Posterior cingulate gyrus (tissue), 11 donors: Measurements from ENCODE around the gene PRPF38A.
"Not testable (repeated sequence)": the region's sequence is repeated elsewhere in the genome, so short reads cannot be mapped to it uniquely, and the experiment has no call there.

ENCODE experiments used
- DNase-seq, 10 donors: peaks; one replicate each; pipeline versions ENCODE4 v3.0.0 to v3.0.0-alpha.2; 2020 to 2021; ENCODE audit warnings: mixed read lengths in 3 of 10
- intact Hi-C: fragments of 100-400 bp; cut with DNase I; formaldehyde crosslinking; loops from one replicate; pipeline ENCODE4 v1.15.1; 2023

PRPF38A gene, protein sequence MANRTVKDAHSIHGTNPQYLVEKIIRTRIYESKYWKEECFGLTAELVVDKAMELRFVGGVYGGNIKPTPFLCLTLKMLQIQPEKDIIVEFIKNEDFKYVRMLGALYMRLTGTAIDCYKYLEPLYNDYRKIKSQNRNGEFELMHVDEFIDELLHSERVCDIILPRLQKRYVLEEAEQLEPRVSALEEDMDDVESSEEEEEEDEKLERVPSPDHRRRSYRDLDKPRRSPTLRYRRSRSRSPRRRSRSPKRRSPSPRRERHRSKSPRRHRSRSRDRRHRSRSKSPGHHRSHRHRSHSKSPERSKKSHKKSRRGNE

DNA sequence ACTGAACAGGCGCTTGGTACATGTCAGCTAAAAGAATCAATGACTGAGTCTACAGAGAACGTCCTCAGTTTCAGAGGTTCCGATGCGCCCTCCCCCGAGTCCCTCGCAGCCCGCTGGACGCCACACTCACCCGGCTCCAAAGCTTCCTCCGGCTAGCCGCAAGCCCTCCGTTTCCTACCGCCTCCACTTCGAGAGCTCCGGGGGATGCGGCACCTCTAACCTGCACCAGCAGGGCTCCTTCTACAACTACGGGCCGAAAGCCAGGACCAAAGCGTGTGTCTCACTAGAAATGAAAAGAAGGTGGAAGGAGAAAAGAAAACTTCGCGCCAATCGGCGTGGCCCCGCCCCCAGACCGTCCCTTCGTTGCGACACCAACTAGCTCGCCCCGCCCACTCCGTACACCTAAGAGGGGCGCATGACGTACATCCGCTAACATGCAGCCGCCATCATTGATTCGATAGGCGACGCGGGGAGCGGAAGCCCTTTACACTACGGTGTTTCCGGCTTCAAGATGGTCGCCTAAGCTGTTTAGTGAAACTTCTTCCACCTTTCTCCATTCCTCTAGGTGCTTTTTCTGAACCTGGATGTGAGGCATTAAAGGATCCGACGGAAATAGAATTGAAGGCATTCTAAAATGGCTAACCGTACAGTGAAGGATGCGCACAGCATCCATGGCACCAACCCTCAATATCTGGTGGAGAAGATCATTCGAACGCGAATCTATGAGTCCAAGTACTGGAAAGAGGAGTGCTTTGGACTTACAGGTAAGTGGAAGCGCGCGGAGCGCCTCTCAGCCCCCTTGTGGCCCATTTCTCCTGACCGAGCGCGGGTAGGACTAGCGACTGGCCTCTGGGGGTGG lies at the start of gene PRPF38A, which contains the start of gene ORC1:
TSS of gene PRPF38A (plus strand) at position 487 of the 859 bp plus-strand sequence. CDS start at position 635, 148 bp downstream.
TSS of gene ORC1 (minus strand) at position 308 of the 859 bp plus-strand sequence. CDS start 2,200 bp downstream, outside the sequence.
- intact Hi-C loops: loop anchor here (1.0 to 10.0 kb wide), 2 partner anchors 38 to 150 kb away; partner anchors contain the start of genes CC2D1B and TUT4

GRCh38 chr1:52355436-52355835 lies 49.0 kb upstream of the PRPF38A start:
- intact Hi-C loops: no loop called here
- peak in 1 of 10 donors; percentile 25 for DNase-seq

More for the DNA sequence above, at the start of gene PRPF38A, which contains the start of gene ORC1:
- DNase-seq: peak; percentile 94 to 99 (median 98)

- DNase-seq: peak in 1 of 10 donors; percentile 74
- intact Hi-C loops: no loop called here
Observed at GRCh38 chr1:52355847-52356505, 48.4 kb upstream of the PRPF38A start.

GRCh38 chr1:52356818-52357355 lies 47.5 kb upstream of the PRPF38A start:
- DNase-seq: peak in 1 of 10 donors; percentile 55
- intact Hi-C loops: no loop called here

- intact Hi-C loops: no loop called here
Observed at GRCh38 chr1:52357397-52357796, 47.0 kb upstream of the PRPF38A start.

GRCh38 chr1:52358851-52359497 lies 45.4 kb upstream of the PRPF38A start:
- intact Hi-C loops: no loop called here
- peak in 1 of 10 donors; percentile 73 for DNase-seq

More at GRCh38 chr1:52357397-52357796, 47.0 kb upstream of the PRPF38A start:
- DNase-seq: peak in 1 of 10 donors; percentile 67

DNA sequence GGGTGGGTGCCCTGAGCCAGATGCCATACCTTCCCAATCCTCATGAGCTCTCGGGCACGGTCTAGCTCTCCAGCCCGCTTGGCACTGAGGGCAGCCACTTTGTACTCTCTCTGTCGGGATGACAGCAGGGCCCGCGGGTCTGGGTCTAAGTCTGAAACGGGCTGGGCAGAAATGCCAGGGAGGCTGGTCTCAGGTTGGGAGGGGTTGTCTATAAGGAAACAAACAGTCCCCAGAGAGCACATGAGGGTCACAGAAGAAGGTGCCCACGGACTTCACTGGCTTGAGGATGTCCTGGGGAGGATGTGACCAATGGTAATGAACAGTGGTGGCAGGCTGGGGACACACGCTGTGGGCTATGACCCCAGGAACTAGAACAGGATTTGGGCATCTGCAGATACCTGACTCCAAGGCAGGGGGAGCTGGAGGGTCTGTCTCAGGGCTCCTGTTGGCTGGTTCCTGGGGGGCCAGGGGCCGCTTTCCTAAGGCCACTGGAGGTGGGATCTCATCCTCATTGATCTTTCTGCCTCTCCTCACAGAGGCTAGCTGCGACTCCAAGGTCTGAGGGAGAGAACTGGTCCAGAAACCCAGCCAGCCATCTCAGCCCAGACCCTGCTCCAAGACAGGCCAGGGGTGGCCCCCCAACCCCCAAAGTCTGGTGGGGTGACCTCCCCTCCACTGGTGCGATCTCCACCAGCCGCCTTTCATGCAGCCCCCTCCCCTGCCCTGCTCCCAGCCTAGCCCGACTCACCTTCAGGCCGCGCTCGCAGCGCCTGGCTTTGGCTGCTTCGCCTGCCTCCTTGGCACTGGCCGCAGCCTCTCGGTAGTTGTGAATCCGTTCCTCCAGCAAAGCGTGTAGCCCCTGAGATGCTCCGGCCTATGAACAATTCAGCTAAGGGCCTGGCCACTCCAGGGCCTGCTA lies 44.5 kb upstream of the PRPF38A start:
- DNase-seq: peak in 1 of 10 donors; percentile 71
- intact Hi-C loops: loop anchor here (10.0 kb wide), 1 partner anchor 335 kb away; the partner anchor contains the start of gene COA7

- intact Hi-C loops: loop anchor here (10.0 kb wide), 1 partner anchor 334 kb away; the partner anchor contains the start of gene COA7
- no peak for DNase-seq
Observed at GRCh38 chr1:52360595-52360968, 43.8 kb upstream of the PRPF38A start.

DNA sequence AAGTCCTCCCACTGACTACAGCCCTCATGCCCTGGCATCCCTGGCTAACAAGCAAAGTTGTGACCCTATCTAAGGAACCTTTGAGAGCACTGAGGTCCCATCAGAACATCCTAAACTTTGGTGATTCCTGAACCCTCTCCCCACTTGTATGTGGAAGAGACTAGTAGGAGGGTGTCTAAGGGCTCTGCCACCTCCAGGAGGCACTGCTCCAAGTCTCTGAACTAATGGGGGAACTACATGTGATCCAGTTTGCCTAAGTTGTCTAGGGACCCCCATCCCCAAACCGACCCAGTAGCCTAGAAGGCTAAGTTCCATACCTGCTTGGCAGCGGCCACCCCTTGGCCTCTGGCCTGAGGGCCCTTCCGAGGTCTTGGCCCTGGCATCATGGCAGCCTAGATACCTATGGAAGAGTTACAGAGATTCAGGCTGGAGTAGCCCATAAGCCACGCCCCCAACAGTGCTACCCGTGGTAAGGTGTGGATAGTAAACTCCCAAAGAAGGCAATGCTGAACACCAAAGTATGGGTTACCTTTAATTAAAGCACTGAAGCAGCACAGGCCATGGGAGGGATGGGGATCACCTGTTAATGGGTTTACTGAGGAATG lies 40.1 kb upstream of the PRPF38A start:
- intact Hi-C loops: loop anchor here (10.0 kb wide), 1 partner anchor 330 kb away; the partner anchor contains the start of gene COA7
- no peak for DNase-seq

DNA sequence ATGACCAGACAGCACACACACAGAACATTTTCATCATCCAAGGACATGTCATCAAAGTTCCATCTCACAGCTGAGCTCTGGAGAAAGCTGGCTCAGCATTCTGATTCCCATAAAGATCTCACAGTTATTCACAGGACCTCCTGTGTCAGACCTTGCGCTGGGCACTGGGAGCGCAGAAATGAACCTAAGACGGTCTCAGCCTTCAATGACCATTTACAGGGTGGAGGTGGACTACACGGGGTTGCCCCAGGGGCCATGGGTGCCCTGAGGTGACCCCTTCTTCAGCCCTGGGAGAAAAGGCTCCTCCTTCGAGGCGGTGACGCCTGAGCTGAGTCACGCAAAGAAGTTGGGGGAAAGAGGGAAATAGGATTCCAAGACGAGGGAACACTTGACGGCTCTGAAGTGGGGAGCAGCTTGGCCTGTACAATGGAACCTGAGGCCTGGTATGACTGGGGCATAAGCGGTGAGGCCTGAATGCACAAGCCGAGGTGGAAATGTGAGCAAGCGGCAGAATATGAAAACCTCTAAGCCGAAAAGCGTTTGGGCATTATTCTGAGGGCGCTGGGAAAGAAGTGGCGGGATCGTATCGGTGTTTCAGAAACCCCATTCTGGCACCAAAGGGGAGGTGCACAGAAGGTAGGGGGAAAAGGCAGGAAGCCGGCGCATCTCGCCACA lies 39.2 kb upstream of the PRPF38A start:
- intact Hi-C loops: loop anchor here (5.0 to 10.0 kb wide), 2 partner anchors 223 to 330 kb away; partner anchors contain the start of genes COA7 and ZFYVE9
- DNase-seq: peak in 5 of 10 donors; percentile 19 to 90 (median 51)

GRCh38 chr1:52365746-52366516 lies 38.5 kb upstream of the PRPF38A start, which contains the start of gene CC2D1B:
Gene CC2D1B, minus strand, starts transcription at chr1:52366205. Its CDS starts 1,585 bp downstream, at chr1:52364620.
- intact Hi-C loops: loop anchor here (1.0 to 10.0 kb wide), 3 partner anchors 38 to 329 kb away; partner anchors contain the start of genes COA7, ORC1, PRPF38A and ZFYVE9
- DNase-seq: peak; percentile 89 to 99 (median 94)

DNA sequence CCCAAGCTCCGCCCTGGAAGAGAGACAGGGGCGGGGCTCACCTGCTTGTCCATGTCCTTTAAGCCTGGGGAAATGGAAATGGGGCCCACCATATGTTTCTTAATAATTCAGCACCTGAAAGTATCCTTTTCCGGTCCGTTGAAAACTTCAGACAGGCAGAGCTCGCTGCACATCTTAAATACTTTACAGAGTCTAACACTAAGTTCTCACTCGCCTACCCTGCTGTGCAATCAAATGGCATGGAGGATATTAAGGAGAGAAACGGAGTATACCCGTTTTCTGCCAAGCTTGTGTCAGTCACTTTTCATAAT lies 37.9 kb upstream of the PRPF38A start:
- intact Hi-C loops: loop anchor here (1.0 to 10.0 kb wide), 3 partner anchors 38 to 328 kb away; partner anchors contain the start of genes COA7, ORC1, PRPF38A and ZFYVE9
- no peak for DNase-seq

GRCh38 chr1:52367272-52367671 lies 37.1 kb upstream of the PRPF38A start:
- intact Hi-C loops: loop anchor here (5.0 to 10.0 kb wide), 2 partner anchors 225 to 328 kb away; partner anchors contain the start of genes COA7 and ZFYVE9
- no peak for DNase-seq

GRCh38 chr1:52368383-52369172 lies 35.8 kb upstream of the PRPF38A start:
- intact Hi-C loops: loop anchor here (5.0 to 10.0 kb wide), 2 partner anchors 226 to 326 kb away; partner anchors contain the start of genes COA7 and ZFYVE9
- peak in 8 of 10 donors; percentile 43 to 93 (median 60) for DNase-seq

DNA sequence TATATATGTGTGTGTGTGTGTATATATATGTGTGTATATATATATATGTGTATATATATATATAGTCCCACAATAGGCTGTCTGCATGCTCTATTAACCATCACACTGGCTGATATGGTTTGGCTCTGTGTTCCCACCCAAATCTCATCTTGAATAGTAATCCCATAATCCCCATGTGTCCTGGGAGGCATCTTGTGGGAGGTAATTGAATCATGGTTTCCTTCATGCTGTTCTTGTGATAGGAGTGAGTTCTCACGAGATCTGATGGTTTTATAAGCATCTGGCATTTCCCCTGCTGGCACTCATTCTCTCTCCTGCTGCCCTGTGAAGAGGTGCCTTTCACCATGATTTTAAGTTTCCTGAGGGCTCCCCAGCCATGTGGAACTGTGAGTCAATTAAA lies 34.6 kb upstream of the PRPF38A start:
- intact Hi-C loops: loop anchor here (5.0 to 10.0 kb wide), 2 partner anchors 228 to 325 kb away; partner anchors contain the start of genes COA7 and ZFYVE9

More for the DNA sequence above, 34.6 kb upstream of the PRPF38A start:
- not testable (repeated sequence) for DNase-seq
